Cerebellar nuclear complex (tissue), 1 donor: ENCODE measurements around the gene L3MBTL4.

Source experiments
- DNase-seq, 2 experiments: peaks; one replicate each; lab custom pipeline; 2025; lab: John Stamatoyannopoulos, UW

The L3MBTL4 gene

DNA sequence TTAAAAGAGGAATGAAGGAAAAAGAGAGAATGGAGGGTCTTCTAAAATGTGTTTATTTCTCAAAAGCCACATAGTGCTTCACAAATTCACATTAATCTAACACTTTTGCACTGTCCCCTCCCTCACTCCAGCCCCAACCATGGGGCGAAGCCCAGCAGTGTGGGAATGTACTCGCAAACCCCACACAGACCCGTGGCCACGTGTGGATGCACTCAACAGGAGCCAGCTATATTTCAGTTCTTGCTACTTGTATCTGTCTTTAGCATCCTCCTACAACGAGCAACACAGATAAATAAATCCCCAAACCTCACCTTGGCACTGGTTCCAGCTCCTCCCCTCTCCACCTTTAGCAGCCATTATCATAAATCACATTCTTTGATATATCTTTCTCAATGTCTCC is 427.5 kb downstream of the L3MBTL4 start:
- DNase-seq: no peak

DNA sequence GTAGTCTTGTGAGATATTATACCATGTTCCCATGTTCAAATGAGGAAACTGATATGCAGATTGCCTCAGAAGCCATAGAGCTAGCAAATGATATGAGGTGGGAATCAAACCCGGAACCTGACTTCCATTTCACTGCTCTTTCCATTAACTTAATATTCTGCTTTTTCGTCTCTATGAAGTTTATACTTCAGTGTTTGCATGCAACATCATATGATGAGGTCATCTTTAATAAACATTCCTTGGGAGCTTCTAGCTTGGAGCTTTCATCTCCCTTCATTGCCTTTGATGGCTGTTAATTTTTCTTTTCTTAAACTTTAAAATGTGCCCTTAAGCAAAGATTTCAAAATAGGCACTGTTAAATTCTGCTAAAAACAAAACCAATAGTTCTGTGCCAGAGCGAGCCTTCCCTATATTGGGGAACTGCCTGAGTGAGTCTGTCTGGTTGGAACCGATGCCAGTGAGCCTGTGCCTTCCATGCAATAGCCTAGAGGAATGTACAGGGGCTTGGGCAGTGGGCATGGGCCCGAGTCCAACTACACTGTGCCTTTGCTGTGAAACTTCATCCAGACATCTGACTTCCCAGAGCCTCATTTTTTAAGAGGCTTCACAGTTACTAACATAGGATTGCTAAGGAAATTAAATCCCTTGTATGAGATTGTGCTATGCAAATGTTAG is 428.3 kb downstream of the L3MBTL4 start:
- DNase-seq: no peak

DNA sequence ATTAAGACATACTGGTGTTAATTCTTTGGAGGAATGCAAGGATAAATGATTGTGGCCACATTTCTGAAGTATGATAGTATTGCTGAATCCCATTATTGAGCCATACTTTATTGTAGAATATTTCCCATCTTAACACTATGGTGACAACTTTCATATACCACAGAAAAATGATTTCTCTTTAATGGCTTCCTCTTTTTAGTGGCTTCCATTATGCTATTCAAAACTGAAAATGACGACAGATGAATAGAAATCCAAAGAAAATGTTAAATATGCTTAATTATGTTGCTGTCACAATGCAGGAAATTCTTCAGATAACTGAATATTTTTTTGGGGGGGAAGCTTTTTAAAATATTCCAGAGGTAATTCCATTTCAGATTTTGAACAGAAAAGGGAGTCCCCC is 430.5 kb downstream of the L3MBTL4 start:
- no peak for DNase-seq

DNA sequence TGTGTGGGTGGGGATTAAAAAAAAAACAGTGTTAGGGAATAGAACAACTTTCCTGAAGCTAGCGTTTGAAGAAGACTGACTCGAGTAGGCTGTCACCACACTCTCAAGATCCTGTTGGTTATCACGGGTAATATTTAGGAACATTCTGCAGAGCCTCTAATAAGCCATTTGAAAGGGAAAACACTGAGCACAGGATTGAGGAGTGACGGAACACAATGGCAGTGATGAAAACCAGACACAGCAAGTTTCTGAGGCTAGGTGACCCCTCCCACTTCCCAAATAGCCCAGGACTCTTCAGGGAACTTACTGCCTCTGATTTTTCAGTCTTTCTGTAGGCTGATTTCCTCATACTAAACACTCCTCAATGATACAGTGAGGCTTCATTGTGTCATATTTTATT is 431.2 kb downstream of the L3MBTL4 start:
- DNase-seq: no peak

DNA sequence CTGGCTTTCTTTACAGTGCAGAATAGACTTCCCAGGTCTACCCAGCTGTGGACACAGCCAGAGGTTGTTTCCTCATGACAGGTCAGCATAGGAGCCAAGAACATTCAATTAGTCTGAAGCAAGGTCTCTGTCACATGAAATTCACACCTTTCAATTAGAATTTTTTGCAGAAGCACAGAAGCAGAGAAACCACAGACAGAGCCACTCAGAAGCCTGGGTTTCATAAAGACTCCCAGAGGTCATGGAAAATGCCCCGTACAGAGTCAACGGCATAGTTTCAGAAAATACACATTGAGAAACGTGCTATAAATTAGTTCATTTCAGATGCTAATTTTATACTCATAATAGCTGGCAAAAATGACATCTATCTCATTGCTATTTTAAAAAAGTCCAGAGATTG is 432.4 kb downstream of the L3MBTL4 start:
- DNase-seq: no peak

DNA sequence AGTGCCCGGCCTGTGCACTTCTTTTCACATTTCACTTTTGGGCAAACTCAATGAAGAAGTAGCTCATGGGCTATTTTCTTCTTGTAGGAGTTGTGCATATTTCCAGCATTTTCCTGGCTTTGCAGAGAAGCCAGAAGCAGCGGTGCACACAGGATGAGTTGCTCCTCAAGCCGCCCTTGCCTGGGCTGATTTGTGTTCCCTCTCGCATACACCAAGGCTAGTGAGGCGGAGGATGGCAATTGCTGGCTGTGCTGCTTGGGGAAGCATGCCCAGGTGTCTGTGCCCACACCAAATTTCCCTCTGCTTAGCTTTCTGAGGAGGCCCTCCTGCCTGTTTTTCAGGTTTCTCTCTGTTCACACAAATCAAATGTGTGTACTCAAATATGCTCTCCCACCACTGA is 434.0 kb downstream of the L3MBTL4 start:
- DNase-seq: no peak

DNA sequence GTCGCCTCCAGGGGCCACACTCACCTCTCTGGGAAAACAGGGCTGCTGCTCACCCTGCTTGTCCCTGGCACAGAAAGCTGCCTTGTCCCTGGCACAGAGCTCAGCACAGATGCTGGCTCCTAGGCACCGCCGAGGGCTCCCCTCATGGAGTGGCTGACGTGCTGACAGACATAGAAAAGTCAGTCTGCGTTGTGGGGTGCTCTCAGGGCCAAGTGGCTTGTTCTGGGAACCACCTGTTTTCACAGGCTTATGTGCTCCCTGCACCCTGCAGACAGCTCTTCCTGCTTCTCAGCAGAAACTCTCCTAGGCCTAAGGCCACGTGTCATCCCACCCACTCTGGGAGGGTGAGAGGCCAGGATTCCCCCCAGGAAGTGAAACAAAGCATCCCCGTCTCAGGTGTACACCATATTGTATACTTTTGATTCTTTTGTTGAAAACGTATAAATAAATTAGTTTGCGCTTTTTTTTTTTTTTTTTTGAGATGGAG is 434.7 kb downstream of the L3MBTL4 start:
- DNase-seq: no peak

DNA sequence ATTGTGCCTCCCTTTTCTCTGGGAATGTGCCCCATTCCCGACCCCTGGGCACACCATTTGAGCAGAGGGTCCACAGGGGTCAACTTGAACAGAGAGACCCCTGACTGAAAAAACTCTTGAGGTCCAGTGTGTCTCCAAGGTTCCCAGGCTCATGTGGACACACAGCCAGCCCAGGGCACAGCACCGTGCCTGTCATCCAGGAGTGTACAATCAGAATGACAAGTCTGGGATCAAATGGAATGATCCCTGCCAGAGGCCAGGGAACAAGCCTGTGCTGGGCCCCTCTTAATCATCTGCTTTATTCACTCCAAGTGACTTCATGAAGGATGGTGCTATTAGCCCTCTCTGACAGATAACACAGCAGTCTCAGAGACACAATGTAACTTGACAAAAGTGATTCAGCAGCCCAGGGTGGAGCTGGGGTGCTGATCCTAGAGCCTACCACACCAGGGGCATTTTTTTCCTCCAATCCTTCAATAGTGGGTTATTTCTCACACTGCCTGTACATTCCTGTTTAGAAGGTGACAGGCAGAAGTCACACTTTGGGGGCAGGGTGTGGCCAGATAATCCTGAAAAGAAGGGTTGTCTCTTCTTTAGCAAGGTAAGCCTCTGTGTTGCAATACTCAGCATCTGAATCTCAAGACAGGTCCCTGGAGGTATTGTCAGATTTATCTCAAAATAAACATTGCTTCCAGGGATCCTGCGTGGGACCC is 435.4 kb downstream of the L3MBTL4 start:
- no peak for DNase-seq

DNA sequence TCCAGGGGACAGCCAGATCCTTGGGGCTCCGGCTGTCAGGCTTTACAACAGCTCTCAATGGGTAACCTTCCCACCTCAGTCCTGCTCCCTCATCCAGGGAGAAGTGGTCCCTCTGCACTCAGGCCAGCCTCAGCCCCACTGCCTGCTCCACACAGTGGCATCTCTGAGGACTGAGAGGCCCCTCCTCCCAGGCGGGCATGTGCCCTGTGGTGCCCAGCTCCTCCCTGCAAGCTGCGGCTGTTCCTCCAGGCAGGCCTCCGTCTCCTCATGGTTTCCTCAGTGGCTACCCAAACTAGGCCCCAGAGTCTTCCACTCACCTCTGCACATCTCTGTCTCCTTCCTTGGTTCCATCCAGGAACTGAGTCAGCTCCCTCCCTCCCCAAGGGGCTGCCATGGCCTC is 437.7 kb downstream of the L3MBTL4 start:
- DNase-seq: no peak

DNA sequence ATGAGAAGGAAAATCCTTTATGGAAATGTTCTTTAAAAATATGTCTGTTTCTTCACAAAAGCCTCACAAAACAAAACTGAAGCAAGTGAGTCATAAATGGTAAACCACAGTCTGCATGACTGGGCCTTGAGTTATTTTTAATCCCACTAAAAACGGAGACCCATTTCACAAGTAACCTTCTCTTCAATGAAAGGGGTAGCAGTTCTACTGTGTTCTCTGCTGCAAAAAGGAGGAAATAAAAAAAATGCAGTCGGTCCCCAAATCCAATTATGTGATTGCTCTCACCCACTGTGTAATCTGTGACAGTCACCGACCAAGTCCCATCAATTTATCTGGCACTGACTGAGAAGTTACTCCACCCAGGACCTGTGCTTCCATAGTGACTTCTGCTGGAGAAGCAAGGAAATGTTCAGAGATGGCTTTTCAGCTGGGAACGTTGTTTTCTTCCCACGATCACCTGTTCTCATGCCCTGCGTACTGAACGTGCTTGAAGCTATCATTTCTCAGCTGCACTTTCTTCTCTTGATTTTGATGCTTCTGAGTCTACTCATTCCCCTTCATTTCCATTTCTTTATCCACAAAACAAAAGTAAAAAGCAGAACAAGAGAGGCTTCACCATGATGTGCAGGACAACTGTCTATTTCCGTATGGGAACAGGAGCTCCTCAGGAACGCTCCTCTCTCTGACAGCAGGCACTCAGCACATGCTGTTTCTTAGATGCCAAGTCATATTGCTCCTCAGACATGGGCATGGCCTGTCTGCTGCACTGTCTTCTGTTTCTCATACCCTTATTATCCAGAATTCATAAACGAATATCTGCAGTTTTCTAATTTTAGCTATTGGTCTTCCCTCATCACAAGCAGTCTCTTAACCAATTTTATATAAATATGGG is 439.4 kb downstream of the L3MBTL4 start:
- no peak for DNase-seq

DNA sequence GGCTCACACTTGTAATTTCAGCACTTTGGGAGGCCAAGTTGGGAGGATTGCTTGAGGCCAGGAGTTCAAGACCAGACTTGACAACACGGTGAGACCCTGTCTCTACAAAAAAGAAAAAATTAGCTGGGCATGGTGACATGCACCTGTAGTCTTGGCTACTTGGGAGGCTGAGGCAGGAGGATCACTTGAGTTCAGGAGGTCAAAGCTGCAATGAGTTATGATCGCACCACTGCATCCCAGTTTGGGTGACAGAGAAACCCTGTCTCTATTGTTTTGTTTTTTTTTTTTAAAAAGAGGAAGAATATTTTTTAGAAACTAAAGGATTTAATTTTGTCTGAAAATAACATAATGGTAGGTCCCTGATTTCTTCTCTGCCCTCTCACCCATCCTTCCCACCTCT is 440.0 kb downstream of the L3MBTL4 start:
- no peak for DNase-seq

DNA sequence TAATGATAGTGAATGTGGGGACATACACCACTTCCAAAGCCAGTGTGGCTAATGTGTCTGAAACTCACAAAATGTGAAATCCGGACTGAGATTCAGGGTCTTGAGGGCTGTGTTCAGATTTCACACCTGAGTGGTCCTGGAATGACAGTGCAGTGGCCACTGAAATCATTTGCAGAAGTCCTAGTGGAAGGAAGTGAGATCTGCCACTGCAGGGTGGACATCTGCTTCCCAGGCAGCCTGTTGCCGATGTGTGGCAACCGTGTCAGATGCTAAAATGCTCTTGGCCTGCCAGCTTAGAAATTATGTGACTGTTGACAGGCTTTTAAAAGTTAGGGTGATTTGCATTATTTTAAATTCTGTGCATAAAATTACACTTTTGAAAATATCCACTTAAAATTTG is 441.6 kb downstream of the L3MBTL4 start:
- no peak for DNase-seq

DNA sequence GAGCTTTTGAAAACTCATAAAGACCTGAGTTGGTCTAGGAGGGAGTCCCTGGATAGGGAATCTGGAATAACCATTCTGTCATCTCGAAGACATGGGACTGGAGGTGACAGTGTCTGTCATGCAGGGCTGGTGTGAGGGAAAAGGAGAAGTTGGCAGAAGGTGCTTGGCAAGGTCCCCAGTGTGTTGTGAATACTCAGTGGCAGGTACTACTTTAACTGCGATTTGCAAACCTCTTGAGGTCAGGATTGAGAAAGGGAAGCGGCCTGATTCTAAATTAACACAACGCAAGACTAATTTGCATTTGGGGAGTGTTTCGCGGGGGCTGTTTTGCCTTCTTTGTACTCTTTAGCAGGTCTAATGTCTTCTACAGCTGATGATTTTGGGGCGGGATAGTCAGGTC is 442.4 kb downstream of the L3MBTL4 start:
- DNase-seq: no peak

DNA sequence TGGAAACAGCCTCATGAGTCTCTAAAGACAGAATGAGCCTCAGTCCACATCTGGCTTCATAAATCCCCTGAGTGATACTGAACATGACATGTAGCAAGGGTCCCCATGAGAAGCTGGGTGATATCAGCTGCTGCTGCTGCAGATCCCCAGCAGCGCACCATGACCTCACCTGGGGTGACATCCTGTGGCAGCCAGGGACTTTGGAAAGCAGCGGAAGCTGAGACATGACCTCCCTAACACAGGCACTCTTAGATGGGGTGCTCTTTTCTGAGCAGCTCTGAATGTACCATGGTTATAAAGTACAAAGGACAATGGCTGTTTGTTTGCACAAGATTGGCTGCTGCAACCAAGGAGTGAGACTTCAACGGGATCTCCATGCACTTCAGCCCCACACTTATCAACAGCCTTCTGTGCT is 444.7 kb downstream of the L3MBTL4 start:
- DNase-seq: no peak

DNA sequence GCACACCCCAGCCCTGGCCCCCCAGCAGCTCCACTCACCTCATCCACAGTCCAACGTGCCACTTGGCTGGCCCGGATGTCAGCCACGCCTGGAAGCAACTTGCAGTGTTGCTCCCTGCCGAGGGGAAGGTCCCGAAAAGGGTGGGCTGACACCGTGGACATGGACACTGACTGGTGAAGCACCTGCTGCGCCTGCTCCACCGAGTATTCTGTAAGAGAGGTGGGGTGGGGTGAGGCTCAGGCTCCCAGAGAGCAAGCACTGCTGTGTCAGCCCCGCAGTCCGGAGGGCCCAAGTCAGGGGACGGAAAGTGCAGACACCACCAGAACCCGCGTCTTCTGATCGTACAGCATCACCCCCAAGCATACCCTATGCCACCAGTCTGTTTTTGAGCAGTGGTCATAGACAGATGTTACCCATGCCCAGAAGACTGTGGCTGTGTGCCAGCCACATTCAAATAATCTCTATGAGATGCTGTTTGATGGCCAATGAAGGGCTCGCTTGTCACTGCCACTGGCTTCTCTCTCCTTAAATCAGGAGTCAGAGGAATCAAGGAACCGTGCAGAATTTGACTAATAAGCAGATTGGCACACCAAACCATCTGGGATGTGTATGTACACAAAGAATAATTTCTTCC is 445.2 kb downstream of the L3MBTL4 start:
- no peak for DNase-seq

DNA sequence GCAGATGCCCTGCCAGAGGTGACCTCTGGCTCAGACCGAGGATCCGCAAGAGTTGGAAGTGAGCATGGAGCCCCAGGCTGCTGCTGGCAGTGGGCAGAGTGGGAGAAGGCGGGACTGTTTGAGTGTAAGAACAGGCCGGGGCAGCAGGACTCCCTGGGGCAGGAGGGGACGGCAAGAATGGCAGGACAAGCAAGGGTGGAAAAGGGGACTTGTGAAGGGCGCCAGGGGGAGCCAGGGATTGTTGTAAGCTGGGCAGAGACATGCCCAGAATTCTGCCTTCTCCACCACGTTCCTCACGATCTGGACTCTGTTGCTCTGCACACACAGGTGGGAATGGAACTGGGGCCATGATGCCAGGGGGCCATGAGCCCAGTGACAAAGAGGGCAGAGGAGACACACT is 447.0 kb downstream of the L3MBTL4 start:
- no peak for DNase-seq

DNA sequence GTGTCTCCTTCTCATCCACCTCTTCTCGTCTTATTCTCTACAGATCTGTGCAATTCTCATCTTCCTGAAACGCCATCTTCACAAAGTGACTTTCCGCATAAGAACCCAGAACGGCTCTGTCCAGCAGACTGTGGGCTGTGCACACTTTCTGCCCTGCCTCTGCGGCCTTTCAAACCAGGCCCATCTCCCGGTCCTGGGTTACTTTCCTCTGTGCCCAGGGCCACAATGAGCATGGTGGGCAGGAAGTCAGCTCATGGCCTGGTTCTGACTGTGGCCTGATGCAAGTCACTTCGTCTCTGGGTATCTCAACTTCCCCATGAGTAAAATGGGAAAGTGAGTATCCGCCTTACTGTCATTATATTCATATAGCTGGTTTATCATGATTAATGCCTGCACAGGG is 447.7 kb downstream of the L3MBTL4 start:
- no peak for DNase-seq

DNA sequence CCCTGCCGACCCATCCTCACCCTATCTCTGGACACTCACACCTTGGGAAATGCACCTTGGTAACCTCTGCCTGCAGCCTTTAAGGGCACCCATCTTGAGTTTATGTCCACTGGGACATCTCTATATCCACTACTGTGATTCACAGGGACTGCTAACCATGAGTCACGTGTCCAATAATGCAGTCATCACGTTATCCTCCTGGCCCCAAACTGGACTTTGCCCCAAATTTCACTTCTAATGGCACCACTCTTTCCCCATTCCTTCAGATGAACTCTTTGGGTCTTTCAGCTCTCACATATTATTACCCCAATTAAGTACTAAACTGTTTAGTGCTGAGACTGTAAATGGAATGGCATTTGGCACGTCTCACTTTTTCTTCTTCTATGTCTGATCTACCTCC is 448.2 kb downstream of the L3MBTL4 start:
- no peak for DNase-seq

DNA sequence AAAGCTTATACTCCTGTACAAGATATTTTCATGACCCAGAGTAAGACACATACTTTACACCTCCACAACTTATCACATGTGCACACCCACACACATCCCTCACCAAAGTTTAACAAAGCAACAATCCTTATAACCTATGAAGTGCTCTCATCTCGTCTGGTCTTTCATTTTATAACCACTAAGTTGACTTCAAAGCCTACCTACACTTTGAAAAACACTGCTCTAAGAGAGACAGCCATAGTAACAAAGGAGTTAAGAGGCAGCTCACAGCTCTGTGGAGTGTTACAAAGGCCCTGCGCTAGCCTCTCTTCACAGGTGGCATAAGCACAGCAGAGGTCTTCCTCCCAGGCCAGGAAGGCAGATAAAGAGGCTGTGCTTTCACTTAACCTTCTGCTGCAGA is 449.7 kb downstream of the L3MBTL4 start:
- DNase-seq: no peak

DNA sequence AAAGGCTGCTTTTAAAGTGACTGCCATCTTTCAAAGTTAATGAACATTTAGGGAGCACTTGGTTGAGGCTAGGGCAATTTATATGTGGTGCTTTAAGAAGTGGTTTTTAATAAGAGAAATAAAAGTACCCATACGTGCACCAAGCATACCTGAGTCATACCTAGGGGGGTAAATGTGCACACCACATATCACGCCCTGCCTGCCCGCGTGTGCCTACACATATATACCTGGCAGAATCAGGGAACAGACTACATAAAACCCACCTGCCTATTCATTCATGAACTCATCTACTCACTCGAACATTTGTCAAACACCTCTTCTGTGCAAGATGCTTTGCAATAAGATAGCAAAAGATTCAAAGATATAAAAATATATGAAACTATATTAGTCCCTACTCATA is 450.1 kb downstream of the L3MBTL4 start:
- no peak for DNase-seq

DNA sequence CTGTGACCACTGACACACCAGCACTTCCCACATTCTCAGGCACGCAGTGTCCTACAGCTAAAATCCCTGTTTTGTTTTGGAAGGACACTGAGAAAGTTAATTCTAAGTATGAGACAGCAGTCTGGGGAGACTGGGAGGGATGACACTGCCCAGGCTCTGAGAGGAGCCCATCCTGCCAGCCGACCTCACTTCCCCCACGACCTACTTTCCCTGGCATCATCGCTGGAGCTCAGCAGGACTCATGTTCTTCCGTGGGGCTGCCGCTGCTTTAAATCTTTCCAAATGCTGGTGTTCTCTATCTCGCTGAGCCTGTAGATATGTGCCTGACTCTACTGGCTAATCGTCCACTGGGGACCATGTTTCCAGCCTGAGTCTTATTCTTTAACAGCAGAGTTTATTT is 450.6 kb downstream of the L3MBTL4 start:
- DNase-seq: no peak

DNA sequence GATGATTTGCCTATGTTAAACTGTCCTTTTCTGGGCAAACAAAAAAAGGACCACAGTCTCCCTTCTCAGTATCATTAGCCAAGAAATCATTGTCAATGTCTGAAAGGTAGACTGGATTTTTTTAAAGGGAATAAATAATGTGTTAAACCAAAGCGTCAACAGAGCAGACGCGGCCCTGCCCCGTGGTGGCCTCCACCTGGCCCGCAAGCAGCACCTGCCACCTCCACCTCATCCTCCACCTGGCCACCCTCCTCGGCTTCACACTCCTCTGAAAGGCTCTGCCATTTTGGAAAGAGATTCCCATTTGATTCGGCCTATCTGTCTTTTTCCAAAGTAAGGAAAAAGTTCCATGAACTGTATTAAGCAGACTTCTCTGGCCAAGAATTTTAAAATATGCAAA is 451.4 kb downstream of the L3MBTL4 start:
- DNase-seq: no peak
